ENCODE measurements around the gene SNX24. TPM values are rescaled to one million over a fixed set of nuclear protein-coding genes. Genes with fewer than 3 reads are reported as not detected.

SNX24 gene
- total and polyA plus RNA-seq, 9 of the 15 experiments (the other 6 are each of a cell fraction or from before 2014, with no cell fraction given): 5.3 to 10.1 (median 7.9) TPM

GRCh38 chr5:122942164-122942914 lies 96.9 kb downstream of the SNX24 start (continued):
- TF ChIP-seq ZNF592 (IDR thresholded peaks at IDR 0.05): no peak
- TF ChIP-seq RAD51 (IDR thresholded peaks at IDR 0.05; ENCODE audit: borderline replicate concordance, low read depth): no peak
- TF ChIP-seq KAT2B (IDR thresholded peaks at IDR 0.05; ENCODE audit: low read depth, low read length): no peak
- TF ChIP-seq NR0B1 (IDR thresholded peaks at IDR 0.05; ENCODE audit: partially characterized antibody): no peak
- no peak for TF ChIP-seq ZNF75A (CRISPR knock-in tag; IDR thresholded peaks at IDR 0.05)
- TF ChIP-seq BCLAF1 (IDR thresholded peaks at IDR 0.05; ENCODE audit: borderline replicate concordance in 1 of 2, control insufficient read depth in 1 of 2, low read depth in 2 of 2, low read length in 1 of 2): no peak
- TF ChIP-seq MYNN (IDR thresholded peaks at IDR 0.05): no peak
- no peak for TF ChIP-seq MYNN (CRISPR knock-in tag; IDR thresholded peaks at IDR 0.05)
- TF ChIP-seq MLLT1 (IDR thresholded peaks at IDR 0.05): 0 out of 4 replicates have a peak, but pooled peaks of 1 of the 2 experiments have one; percentile 30
- TF ChIP-seq DEAF1 (CRISPR knock-in tag; IDR thresholded peaks at IDR 0.05): no peak
- TF ChIP-seq TRIM24 (IDR thresholded peaks at IDR 0.05): 0 out of 4 replicates have a peak, but pooled peaks of 1 of the 2 experiments have one; percentile 33
- TF ChIP-seq JUNB (CRISPR knock-in tag; conservative IDR thresholded peaks at IDR 0.05): no peak
- no peak for TF ChIP-seq CC2D1A (IDR thresholded peaks at IDR 0.05)
- TF ChIP-seq GABPA (tag; conservative IDR thresholded peaks at IDR 0.05; ENCODE audit: low read depth): no peak
- TF ChIP-seq ETV5 (CRISPR knock-in tag; IDR thresholded peaks at IDR 0.05; ENCODE audit: low read depth): no peak
- no peak for TF ChIP-seq GABPB2 (CRISPR knock-in tag; conservative IDR thresholded peaks at IDR 0.05)
